Osteocyte (in vitro differentiated cells): ENCODE data around the gene EMILIN2. TPM values are rescaled to one million over a fixed set of nuclear protein-coding genes. Genes with fewer than 3 reads are reported as not detected.

Experiments used
- DNase-seq: peaks from one replicate; pipeline ENCODE4 v3.0.0; 2021; ENCODE audit warnings: mixed read lengths; ENCODE audit not compliant: unreplicated experiment; ENCODE audit errors: extremely low spot score
- H3K27ac Mint-ChIP-seq: one replicate; pipeline ENCODE4 v1.8.0; 2021; ENCODE audit warnings: mild to moderate bottlenecking, mixed read lengths; ENCODE audit not compliant: unreplicated experiment
- H3K27me3 Mint-ChIP-seq: one replicate; pipeline ENCODE4 v1.8.0; 2021; ENCODE audit warnings: mixed read lengths; ENCODE audit not compliant: unreplicated experiment
- H3K36me3 Mint-ChIP-seq: one replicate; pipeline ENCODE4 v1.8.0; 2021; ENCODE audit warnings: mixed read lengths; ENCODE audit not compliant: unreplicated experiment
- H3K4me1 Mint-ChIP-seq: one replicate; pipeline ENCODE4 v1.8.0; 2021; ENCODE audit warnings: mixed read lengths; ENCODE audit not compliant: unreplicated experiment
- H3K4me3 Mint-ChIP-seq: one replicate; pipeline ENCODE4 v1.8.0; 2021; ENCODE audit warnings: mild to moderate bottlenecking, moderate library complexity, mixed read lengths; ENCODE audit not compliant: unreplicated experiment
- H3K9me3 Mint-ChIP-seq: one replicate; pipeline ENCODE4 v1.8.0; 2021; ENCODE audit warnings: mixed read lengths; ENCODE audit not compliant: unreplicated experiment
- CTCF ChIP-seq: fragments of 200-600 bp; sonication (generic); IDR thresholded peaks from 2 replicates; pipeline ENCODE4 v1.5.0; 2021; ENCODE audit warnings: antibody characterized with exemption, mild to moderate bottlenecking, moderate library complexity
- total RNA-seq: library from RNA; stranded (reverse); gene quantifications from 2 replicates; pipeline ENCODE4 v1.2.1, GENCODE V29; 2021

The EMILIN2 gene
- total RNA-seq, 1 donor from 2014 or later, result 2.2 TPM

GRCh38 chr18:2958819-2959298 is 112.1 kb downstream of the EMILIN2 start:
- no peak for DNase-seq
- no peak for TF ChIP-seq CTCF
- peak overlapping the region; percentile 82 for H3K27ac Mint-ChIP-seq

GRCh38 chr18:2959341-2959740 is 112.5 kb downstream of the EMILIN2 start:
- no peaks in the 10 kb centered on the region for H3K27me3 Mint-ChIP-seq
- peak overlapping the region; percentile 82 for H3K27ac Mint-ChIP-seq
- no peak overlapping the region for H3K4me3 Mint-ChIP-seq
- no peak for DNase-seq
- no peaks in the 10 kb centered on the region for H3K9me3 Mint-ChIP-seq
- peaks cover 45% of the 10 kb centered on the region for H3K4me1 Mint-ChIP-seq
- no peak for TF ChIP-seq CTCF
- peaks cover 19% of the 10 kb centered on the region for H3K36me3 Mint-ChIP-seq

More at GRCh38 chr18:2958819-2959298, 112.1 kb downstream of the EMILIN2 start:
- Mint-ChIP-seq H3K9me3 (no peaks in the 10 kb centered on the region), H3K4me3 (no peak overlapping the region), H3K36me3 (peaks cover 22% of the 10 kb centered on the region), H3K27me3 (no peaks in the 10 kb centered on the region), H3K4me1 (peaks cover 45% of the 10 kb centered on the region)

GRCh38 chr18:2960983-2961696 is 114.3 kb downstream of the EMILIN2 start:
- no peak for DNase-seq
- Mint-ChIP-seq H3K4me1 (peaks cover 49% of the 10 kb centered on the region), H3K4me3 (no peak overlapping the region), H3K9me3 (no peaks in the 10 kb centered on the region), H3K27me3 (no peaks in the 10 kb centered on the region), H3K27ac (peak overlapping the region; percentile 42), H3K36me3 (peaks cover 10% of the 10 kb centered on the region)
- no peak for TF ChIP-seq CTCF

- H3K27ac Mint-ChIP-seq, result peak overlapping the region; percentile 42
- peaks cover 49% of the 10 kb centered on the region for H3K4me1 Mint-ChIP-seq
- no peak for TF ChIP-seq CTCF
- no peak overlapping the region for H3K4me3 Mint-ChIP-seq
- peaks cover 5% of the 10 kb centered on the region for H3K36me3 Mint-ChIP-seq
- no peaks in the 10 kb centered on the region for H3K27me3 Mint-ChIP-seq
- H3K9me3 Mint-ChIP-seq, result no peaks in the 10 kb centered on the region
- no peak for DNase-seq
Measured at GRCh38 chr18:2961821-2962220, 115.0 kb downstream of the EMILIN2 start.

- H3K27ac Mint-ChIP-seq, result no peak overlapping the region
- no peak for TF ChIP-seq CTCF
- H3K27me3 Mint-ChIP-seq, result no peaks in the 10 kb centered on the region
- no peak overlapping the region for H3K4me3 Mint-ChIP-seq
- peaks cover 54% of the 10 kb centered on the region for H3K4me1 Mint-ChIP-seq
- peaks cover 2% of the 10 kb centered on the region for H3K36me3 Mint-ChIP-seq
- H3K9me3 Mint-ChIP-seq, result no peaks in the 10 kb centered on the region
- no peak for DNase-seq
Measured at GRCh38 chr18:2963048-2963447, 116.2 kb downstream of the EMILIN2 start.
